ENCODE results near the gene IFNW1. TPM values are rescaled to one million over a fixed set of nuclear protein-coding genes. Genes with fewer than 3 reads are reported as not detected.

IFNW1 gene
- total and polyA plus RNA-seq, 7 donors = not detected

DNA sequence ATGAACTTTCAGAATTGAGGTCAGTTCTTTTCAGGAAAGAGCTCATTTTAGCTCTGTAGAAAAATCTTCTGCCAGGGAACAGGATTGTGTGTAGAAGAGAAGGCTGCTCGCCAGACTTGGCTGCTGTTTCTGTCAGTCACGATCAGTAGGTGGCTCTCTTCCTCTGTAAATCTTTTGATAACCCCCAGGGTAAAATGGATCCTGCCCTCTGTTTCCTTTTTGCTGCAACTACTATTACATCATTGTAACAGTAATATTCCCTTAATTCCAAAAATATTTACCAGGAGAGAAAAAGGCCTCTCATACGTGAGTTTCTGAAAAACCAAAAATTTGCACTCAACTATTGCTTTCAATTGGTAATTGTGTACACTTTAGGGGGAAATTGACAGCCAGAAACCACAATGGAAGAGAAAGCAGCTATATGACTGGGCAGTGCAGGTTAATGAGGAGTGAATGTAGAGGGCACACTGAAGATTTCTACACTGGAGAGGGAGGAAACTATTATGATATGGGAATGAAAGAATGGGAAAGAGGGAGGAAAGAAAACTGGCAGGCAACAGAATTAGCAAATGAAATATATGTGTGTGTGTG lies 12.5 kb upstream of the IFNW1 start:
- 6 to 9% (median 7%) methylated on average over 3 of the region's 3 CpGs for WGBS, 3 donors
- no peak for ATAC-seq
- intact Hi-C loops (cut with DNase I) = no loop called here

DNA sequence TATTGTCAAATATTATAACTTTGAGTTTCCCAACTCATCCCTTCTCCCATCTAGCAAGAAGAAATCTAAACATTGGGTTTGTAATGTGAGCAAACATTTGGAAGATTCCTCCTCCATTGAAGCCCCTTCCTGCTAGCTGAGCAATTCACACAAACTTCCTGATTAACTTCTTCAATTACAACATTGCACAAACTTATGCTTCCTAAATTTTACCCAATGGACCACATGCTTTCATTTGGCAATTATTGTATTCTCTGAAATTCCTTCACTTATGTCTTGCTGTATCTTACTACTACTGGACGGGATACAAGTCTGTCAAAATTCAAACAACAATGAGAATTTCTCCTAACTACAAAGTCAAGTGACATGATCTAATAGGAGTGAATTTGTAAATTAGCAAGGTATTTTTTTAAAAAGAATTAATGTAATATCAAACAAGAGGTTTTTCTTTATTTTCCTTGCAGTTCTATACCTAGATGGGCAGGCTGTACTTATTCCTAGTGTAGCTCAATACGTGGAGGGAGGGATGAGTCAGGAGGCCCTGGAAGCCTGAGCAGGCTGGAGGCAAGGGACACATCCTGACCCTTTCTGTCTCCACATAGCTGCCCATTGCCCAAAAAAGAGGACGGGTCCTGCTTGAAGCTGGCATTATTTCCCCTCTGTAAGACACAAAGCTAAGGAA lies 11.8 kb upstream of the IFNW1 start:
- DNase-seq (no peak), ATAC-seq (no peak)
- Histone ChIP-seq H3K36me3 (ENCODE audit: insufficient read depth in 1 of 2, low read depth in 1 of 2) (no peaks in the 10 kb centered on the region), H3K27me3 (ENCODE audit: insufficient read depth in 3 of 3, low read length in 2 of 3) (no peaks in the 10 kb centered on the region), H3K27ac (no peak overlapping the region), H3K9me3 (no peaks in the 10 kb centered on the region), H3K4me3 (no peak overlapping the region), H3K4me1 (no peaks in the 10 kb centered on the region)
- intact Hi-C loops (cut with DNase I) = no loop called here
- TF ChIP-seq, protein P1, sequence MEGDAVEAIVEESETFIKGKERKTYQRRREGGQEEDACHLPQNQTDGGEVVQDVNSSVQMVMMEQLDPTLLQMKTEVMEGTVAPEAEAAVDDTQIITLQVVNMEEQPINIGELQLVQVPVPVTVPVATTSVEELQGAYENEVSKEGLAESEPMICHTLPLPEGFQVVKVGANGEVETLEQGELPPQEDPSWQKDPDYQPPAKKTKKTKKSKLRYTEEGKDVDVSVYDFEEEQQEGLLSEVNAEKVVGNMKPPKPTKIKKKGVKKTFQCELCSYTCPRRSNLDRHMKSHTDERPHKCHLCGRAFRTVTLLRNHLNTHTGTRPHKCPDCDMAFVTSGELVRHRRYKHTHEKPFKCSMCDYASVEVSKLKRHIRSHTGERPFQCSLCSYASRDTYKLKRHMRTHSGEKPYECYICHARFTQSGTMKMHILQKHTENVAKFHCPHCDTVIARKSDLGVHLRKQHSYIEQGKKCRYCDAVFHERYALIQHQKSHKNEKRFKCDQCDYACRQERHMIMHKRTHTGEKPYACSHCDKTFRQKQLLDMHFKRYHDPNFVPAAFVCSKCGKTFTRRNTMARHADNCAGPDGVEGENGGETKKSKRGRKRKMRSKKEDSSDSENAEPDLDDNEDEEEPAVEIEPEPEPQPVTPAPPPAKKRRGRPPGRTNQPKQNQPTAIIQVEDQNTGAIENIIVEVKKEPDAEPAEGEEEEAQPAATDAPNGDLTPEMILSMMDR (IDR thresholded peaks at IDR 0.05) = no peak
- 31 to 34% (median 31%) methylated on average over 3 of the region's 3 CpGs for WGBS, 3 donors

More for the DNA sequence above, 12.5 kb upstream of the IFNW1 start:
- H3K4me3 ChIP-seq = no peak overlapping the region
- no peaks in the 10 kb centered on the region for H3K27me3 ChIP-seq (ENCODE audit: insufficient read depth in 3 of 3, low read length in 2 of 3)
- TF ChIP-seq, protein P1 (IDR thresholded peaks at IDR 0.05) = no peak
- no peaks in the 10 kb centered on the region for H3K9me3 ChIP-seq
- no peaks in the 10 kb centered on the region for H3K4me1 ChIP-seq
- H3K27ac ChIP-seq = no peak overlapping the region
- DNase-seq = no peak
- no peaks in the 10 kb centered on the region for H3K36me3 ChIP-seq (ENCODE audit: insufficient read depth in 1 of 2, low read depth in 1 of 2)

DNA sequence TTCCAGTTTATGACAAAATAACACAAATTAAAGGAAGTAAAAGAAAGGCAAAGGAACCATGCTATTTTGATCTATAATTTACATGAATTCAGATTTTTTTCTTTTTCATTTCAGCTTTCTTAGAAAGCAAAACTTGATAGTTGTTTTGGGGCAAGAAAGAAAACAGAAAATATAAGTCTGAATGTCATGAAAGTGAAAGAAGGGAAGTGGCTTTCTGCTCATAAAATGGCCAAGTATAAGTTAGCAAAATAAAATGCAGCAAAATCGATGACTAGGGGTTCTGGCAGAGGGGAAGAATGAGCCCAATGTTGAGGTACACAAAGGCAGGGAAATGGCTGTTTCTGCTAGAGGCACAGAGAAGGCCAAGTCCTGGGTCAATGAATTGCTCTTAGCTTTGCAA lies 3.0 kb upstream of the IFNW1 start:
- TF ChIP-seq, protein P1 (IDR thresholded peaks at IDR 0.05) = no peak
- WGBS, 3 donors = 65 to 78% (median 76%) methylated on average over 1 of the region's 1 CpG
- H3K36me3 ChIP-seq (ENCODE audit: insufficient read depth in 1 of 2, low read depth in 1 of 2) = no peaks in the 10 kb centered on the region
- DNase-seq = no peak
- no peaks in the 10 kb centered on the region for H3K27me3 ChIP-seq (ENCODE audit: insufficient read depth in 3 of 3, low read length in 2 of 3)
- no peak overlapping the region for H3K4me3 ChIP-seq
- H3K9me3 ChIP-seq = no peaks in the 10 kb centered on the region
- no peaks in the 10 kb centered on the region for H3K4me1 ChIP-seq
- intact Hi-C loops (cut with DNase I) = no loop called here
- H3K27ac ChIP-seq = no peak overlapping the region
- no peak for ATAC-seq

DNA sequence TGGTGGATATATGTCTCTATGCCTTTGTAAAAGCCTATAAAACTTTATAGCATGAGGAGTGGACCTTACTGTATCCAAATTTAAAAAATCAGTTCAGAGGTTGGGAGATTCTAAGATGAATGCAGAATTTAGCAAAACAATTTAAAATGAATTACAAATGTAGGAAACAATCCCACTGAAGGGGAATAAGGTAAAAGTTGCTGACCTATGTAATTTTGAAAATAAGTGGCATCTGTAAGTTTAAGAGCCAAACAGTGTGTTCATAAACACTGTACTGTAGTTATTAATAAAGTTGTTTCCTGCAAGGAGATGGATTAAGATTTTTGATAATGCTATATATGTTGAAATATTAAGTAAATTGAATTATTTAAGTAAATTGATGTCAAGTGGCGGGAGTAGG lies 4.6 kb downstream of the IFNW1 start:
- WGBS, 3 donors = 38 to 95% (median 94%) methylated on average over 1 of the region's 1 CpG
- intact Hi-C loops (cut with DNase I) = no loop called here

More for the DNA sequence above, 4.6 kb downstream of the IFNW1 start:
- TF ChIP-seq, protein P1 (IDR thresholded peaks at IDR 0.05) = no peak
- DNase-seq (no peak), ATAC-seq (no peak)
- Histone ChIP-seq H3K36me3 (ENCODE audit: insufficient read depth in 1 of 2, low read depth in 1 of 2) (no peaks in the 10 kb centered on the region), H3K27me3 (ENCODE audit: insufficient read depth in 3 of 3, low read length in 2 of 3) (no peaks in the 10 kb centered on the region), H3K27ac (no peak overlapping the region), H3K9me3 (no peaks in the 10 kb centered on the region), H3K4me3 (no peak overlapping the region), H3K4me1 (no peaks in the 10 kb centered on the region)

Data from psoas muscle (tissue), 8 donors.